GM18519 (cell line): ENCODE results near the gene TEFM.
"Not testable (repeated sequence)": the region's sequence is repeated elsewhere in the genome, so short reads cannot be mapped to it uniquely, and the experiment has no call there.

ENCODE experiments used
- ATAC-seq: cut with Tn5 transposase; IDR thresholded peaks from one replicate; pipeline ENCODE4 v1.9.1; 2021; ENCODE audit warnings: mild to moderate bottlenecking, moderate library complexity; ENCODE audit not compliant: unreplicated experiment, low FRiP score

Gene TEFM, protein sequence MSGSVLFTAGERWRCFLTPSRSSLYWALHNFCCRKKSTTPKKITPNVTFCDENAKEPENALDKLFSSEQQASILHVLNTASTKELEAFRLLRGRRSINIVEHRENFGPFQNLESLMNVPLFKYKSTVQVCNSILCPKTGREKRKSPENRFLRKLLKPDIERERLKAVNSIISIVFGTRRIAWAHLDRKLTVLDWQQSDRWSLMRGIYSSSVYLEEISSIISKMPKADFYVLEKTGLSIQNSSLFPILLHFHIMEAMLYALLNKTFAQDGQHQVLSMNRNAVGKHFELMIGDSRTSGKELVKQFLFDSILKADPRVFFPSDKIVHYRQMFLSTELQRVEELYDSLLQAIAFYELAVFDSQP

DNA sequence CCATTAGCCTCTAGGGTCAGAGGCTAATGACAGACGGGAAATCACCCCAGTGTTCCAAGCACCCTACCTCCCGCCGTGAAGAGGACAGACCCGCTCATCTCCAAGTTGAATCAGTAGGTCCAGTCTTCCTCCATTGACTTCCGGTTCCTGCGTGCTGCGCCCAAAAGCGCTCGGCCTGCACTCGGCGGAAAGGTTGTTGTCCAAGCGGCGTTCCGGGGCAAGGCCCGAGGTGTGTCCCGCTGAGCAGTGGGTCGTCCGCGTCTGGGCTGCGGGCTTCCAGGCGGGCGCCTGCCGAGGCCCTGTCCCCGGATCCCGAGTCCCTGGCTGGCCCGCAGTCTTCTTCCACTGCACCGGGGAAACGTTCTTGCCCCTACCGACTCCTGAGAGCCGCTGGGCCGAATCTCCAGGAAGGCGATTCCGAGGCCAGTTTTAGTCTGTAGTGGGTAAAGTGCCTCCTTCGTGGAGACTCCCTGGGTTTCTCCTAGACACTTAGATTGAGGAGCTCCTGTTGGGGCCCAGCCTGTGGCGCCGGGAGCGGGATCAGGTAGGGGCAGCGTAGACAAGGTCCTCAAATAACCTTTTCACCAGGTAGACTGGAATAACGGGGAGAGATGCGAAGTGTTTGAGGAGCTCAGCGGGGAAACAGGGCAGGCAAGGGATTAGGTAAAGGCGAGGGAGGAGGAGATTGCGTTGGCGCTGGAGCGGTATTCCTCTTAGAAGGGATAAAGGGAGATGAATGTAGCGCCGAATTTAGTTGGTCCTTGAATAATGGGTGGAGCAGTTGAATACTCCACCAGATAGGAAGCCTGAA is at the start of gene TEFM:
TSS of gene TEFM (minus strand) at position 138 of the 811 bp plus-strand sequence. CDS start at position 98, 40 bp downstream.
- no peak for ATAC-seq

DNA sequence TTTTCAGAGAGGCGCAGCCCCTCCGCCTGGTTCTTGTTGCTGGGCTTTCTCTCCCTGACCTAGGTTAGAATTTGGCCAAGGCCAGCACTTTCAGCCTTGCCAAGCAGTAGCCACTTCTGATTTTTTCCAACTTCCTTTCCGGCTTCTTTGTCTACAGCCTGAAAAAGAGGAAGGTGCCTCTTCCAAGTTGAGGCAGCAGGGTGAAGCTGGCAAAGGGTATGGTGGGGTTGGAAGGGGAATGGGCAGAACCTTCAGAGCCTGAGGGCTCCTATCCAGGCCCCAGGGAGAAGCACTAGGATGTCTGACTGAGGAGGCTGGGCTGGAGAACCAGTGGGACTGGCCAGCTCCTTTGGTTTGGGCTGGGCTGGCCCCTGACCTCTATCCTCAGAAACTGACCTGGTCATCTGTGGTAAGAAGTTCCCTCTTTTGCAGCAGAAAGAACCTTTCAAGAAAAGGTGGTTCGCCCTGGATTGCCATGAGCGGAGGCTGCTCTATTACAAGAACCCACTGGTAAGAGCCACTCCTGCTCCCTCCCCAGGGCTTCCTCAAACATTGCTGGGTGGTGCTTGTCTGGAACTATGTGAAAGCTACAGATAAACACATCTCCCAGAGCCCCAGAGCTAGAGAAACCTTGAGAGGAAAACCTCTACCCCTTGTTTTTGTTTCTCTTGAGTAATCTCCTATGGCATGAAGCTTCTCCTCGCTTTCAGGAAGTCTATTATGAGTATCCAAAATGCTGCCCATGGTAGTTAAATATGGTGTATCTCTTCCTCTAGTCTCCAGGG is 48.2 kb upstream of the TEFM start:
- no peak for ATAC-seq

DNA sequence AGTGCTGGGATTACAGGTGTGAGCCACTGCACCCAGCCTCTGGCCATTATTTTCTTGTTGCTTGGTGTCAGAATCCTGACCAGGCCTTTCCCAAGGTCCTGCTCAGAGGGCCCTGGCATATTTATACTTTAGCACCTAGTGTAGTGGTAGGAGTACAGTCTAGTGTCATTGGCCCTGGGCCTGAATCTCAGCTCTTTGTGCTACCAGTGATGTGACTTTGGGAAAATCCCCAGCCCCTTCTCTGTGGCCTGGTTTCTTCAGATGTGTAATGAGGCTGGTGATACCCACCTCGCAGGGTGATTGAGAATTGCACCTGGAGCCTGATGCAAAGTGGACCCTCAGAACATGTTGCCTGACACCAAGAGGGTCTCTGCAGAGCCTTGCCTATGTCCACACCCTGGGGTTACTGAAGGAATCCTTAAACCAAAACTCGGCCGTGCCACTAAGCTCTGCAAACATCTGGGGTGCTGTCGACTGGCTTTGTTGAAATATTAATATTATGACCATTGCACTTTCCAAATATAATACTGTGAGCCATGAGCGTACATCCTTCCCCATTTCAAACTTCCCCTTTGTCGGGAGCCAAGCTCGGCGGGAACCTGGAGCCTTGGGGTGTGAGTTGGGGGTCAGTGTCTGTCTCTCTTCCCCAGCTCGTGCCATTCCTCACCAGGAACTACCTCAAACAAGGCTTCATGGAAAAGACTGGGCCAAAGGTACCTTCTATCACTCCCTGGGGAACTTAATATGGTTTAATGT is 46.8 kb upstream of the TEFM start:
- no peak for ATAC-seq

DNA sequence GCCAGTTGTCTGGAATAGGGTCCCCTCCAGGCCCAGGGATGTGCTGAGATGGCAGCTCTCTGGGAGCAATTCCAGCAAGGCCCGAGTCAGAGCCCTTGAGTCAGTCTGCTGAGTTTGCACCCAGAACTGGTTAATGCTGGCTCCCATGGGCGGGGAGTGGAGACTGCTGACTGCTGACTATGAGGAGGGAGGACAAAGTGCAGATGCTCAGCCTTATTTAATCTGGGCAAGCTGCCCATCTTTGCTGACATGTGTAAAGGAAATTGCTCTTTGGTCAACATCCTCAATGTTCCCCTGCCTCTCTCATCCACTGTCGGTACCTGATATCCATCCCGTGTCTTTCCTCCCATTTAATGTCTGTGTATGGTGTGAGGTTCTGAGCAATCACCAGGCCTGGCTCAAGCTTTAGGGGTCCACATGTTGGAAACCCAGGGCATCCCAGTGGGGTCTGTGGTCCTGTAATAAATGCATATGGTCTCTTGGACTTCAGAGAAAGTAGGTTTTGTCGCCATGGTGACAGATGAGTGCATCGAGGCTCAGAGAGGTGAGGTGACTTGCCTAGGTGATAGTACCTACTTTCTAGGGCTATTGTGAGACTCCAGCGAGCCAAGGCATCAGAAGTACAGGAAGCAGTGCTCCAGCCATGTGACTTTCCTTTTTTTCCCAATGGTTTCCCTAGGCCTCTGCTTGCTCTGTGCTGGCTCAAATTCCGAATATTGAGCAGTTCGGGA is 44.8 kb upstream of the TEFM start:
- ATAC-seq: no peak

DNA sequence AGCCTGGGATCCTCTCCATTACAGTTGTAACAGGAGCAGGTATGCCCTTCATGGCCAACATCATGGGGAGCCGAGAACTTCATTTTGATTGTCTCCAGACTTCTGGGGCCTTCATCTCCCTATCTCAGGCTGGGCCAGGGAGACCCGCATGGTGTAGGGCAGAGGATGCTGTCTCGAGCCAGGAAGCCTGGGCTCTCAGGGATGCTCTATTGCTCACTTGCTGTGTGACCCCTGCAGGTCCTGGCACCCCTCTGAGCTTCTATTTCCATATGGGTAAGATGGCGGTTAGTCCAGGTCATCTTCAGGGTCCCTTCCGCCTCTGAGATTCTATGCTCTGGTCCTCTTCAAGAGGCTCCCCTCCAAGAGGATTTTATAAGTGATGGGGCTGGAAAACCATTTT is 44.2 kb upstream of the TEFM start:
- ATAC-seq: no peak

DNA sequence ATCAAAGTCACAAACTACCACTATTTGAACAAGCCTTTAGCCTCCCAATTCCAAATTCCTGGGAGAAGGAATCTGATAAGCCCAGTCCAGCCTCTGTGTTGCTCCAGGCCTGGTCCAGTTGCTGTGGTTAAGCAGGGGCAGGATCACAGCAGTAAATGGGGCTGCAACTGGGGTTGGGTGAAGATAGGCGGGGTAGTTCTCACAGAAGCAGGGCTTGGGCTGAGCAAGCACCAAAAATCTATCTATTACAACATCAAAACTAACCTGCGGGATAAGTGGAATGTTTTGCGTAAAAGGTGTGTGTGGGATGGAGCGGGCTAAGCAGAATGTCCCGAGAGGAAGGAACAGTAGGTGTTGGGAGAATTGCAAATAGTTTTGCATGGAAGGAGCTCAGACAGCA is 41.8 kb upstream of the TEFM start:
- ATAC-seq: no peak

DNA sequence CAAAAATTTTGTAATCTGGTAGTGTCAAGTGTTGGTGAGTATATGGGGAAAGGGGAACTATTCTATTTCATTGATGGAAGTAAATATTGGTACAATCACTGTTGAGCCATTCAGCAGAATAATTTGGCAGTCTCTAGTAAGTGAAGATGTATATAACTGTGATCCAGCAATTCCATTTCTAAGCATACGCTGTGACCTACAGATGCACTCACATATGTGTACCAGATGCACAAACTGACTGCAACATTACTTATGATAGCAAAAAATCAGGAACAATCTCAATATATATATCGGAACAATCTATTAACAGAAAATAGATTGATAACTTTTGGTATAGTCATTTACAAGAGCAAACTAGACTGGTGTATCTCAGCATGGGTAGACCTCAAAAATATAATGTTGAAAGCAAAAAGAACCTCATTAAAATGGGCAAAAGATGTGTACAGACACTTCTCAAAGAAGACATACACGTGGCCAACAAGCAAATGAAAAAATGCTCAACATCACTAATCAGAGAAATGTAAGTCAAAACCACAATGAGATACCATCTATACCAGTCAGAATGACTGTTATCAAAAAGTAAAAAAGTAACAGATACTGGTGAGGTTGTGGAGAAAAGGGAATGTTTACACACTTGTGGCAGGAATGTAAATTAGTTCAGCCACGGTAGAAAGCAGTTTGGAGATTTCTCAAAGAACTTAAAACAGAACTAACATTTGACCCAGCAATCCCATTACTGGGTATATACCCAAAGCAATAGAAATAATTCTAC is 36.5 kb upstream of the TEFM start:
- ATAC-seq: no peak

DNA sequence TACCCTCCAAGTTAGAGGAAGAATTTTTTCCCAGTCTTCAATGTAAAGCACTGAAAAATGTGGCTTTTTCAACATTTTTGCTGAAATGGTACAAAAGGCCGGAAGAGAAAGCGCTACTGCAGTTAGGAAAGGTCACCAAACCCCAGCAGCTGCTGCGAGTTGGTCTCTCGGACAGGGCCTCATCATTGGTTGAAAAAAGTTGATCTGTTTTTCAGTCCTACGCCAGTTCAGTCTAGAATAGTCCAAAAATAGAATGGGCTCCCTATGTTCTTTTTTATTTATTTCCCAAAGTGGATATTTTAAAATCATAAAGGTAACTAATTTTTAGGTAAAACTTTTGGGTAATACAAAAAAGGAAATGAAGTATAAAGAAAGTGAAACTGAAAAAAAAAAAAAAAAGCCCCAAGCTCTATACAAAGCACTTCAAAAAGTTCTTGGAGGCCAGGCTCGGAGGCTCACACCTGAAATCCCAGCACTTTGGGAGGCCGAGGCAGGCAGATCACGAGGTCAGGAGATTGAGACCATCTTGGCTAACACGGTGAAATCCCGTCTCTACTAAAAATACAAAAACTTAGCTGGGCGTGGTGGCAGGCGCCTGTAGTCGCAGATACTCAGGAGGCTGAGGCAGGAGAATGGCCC is 33.1 kb upstream of the TEFM start:
- ATAC-seq: no peak

DNA sequence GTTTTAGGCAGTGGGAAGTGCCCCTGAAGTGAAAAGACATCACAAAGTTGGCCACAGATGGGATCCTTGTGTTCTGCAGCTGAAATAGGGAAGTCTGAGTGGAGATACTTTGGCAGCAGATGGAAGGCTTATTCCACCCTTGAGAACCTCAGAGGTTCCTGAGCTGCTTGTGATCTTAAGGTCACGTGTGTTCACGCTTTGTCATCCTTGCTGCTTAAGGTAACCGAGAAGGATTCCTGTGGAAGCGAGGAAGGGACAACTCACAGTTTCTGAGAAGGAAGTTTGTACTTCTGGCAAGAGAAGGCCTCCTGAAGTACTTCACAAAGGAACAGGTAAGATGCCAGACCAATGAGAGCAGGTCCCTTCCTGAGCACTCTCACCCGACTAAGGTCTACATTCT is 27.9 kb upstream of the TEFM start:
- ATAC-seq: no peak

DNA sequence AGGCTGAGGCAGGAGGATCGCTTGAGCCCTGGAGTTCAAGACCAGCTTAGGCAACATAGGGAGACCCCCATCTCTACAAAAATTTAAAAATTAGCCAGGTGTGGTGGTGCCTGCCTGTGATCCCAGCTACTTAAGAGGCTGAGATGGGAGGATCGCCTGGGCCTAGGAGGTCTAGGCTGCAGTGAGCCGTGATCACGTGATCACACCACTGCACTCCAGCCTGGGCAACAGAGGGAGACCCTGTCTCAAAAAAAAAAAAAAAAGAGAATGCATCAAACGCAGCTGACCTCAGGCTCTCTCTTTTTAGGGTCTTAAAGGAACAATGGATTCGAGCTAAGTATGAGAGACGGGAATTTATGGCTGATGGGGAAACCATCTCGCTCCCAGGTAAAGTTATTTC is 25.5 kb upstream of the TEFM start:
- ATAC-seq: not testable (repeated sequence)

DNA sequence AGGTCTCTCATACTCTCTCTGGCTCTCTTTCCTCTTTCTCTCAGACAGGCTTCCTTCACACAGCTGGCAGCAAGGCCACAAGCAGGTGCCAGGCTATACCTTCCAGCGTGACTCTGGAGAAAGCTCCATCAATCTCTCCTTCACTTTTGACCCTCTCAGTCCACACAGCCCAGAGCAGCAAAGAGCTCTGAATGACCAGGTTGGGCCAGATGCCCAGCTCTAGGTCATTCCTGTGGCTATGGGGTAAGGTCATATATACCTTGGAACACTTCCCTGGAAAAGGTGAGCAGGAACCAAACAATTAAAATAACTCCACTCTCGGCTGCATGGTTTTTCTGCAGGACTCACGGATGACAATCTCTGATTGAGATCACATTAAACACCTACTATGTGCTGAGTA is 24.5 kb upstream of the TEFM start:
- ATAC-seq: no peak

DNA sequence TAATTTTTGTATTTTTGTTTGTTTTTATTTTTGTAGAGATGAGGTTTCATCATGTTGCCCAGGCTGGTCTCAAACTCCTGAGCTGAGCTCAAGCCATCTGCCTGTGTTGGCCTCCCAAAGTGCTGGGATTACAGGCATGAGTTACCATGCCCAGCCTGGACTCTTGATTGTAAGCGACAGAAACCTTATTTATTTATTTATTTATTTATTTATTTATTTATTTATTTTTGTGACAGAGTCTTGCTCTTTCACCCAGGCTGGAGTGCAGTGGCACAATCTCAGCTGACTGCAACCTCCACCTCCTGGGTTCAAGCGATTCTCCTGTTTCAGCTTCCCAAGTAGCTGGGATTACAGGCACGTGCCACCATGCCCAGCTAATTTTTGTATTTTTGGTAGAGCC is 23.8 kb upstream of the TEFM start:
- ATAC-seq: not testable (repeated sequence)

DNA sequence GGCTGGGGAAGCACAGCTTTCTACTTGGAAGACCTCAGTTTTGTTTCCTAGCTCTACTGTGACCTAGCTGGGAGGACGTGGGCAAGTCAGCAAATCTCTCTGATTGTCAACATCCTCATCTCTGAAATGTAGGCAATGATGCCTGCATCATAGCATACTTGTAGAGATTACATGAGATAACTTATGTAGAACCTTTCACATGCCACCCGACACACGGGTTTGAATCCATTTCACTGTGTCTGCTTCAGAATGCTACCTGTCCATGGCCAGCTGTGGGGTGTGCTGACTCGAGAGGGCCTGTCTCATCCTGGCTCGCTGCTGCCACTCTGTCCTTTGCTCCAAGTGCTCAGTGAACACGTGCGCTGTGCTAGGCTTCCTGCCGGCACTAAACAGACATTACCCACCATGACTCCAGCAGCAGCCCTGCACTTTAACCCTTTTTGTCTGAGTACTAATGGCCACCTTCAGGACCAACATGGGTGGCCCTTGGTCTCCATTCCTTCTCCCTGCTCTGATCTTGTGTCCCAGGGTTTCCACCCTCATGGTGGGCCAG is 23.1 kb upstream of the TEFM start:
- ATAC-seq: no peak

DNA sequence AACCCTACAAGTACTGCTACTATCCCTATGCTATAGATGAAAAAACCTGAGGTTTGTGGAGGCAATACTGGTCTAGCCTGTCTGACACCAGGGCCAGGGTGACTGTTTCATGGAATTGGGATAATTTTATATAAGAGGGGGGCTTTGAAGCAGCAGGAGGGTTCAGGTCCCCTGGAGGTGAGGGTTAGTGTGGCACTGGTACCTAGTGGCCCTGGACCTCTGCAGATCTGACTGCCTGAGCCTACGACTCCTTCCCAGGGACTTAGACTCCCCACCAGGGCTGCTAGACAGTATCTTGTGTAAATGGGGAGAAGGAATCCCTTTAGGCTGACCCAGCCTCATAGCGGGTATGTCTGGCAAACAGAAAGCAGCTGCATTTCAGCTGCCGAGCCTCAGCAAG is 22.5 kb upstream of the TEFM start:
- ATAC-seq: no peak

DNA sequence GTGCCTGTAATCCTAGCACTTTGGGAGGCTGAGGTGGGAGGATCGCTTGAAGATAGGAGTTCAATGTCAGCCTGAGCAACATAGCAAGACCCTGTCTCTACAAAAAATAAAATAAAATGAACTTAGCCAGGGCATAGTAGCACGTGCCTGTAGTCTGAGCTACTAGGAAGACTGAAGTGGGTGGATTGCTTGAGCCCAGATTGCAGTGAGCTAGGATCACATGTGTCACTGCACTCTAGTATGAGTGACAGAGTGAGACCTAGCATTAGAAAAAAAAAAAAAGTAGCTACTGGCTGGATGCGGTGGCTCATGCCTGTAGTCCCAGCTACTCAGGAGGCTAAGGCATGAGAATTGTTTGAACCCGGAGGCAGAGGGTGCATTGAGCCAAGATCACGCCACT is 21.7 kb upstream of the TEFM start:
- no peak for ATAC-seq

DNA sequence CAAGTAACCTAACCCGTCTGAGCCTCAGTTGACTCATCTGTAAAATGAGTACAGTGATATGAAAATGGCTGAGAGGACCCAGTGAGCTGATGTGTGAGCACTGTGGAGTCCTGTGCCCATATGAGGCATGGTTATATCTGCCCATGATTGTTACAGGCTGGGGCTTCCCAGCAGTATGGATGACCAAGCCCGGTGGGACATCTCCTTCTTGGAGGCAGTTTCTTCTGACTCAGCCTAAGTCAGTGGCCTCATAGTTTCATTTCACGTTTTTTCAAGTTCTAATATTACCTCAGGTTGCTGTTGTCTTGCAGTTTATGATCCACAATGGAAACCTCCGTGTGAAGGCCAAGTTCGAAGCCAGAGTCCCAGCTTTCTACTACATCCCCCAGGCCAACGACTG is 20.5 kb upstream of the TEFM start:
- ATAC-seq: no peak

DNA sequence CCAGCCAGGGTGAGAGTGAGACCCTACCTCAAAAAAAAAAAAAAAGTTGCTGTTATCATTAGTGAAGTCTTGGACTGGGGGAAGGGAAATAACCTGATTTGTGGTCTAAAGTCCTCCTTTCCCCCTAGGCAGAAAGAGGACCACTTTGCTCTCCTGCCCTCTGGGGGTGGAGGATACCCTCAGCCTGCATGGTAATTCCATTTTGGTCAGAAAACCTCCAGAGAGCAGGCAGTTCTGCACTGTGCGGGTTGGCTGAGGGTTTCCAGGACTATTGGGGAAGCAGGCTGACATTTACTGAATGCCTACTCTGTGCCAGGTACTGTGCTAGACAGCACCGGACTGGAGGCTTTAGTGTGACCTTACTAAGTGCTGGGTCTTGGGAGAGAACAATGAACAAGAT is 18.3 kb upstream of the TEFM start:
- ATAC-seq: no peak
